SU-DHL-6 (cell line): Measurements from ENCODE around the gene ORC3.
"Not testable (repeated sequence)": the region's sequence is repeated elsewhere in the genome, so short reads cannot be mapped to it uniquely, and the experiment has no call there.

ENCODE experiments used
- H2AFZ ChIP-seq: fragments of 200-600 bp; sonication (generic); 2 replicates; pipeline ENCODE4 v1.6.1; 2014; ENCODE audit warnings: low read depth, mild to moderate bottlenecking, moderate library complexity, mixed read lengths, antibody characterized with exemption, low read length; ENCODE audit not compliant: severe bottlenecking
- H3F3A ChIP-seq: fragments of 200-600 bp; shearing (Covaris generic); 2 replicates; pipeline ENCODE4 v1.6.0; 2016; ENCODE audit warnings: antibody characterized with exemption, mild to moderate bottlenecking; ENCODE audit not compliant: insufficient read depth
- H3K27ac ChIP-seq: fragments of 200-600 bp; sonication (generic); 2 replicates; pipeline ENCODE4 v1.5.1; 2016; ENCODE audit warnings: low read depth, mild to moderate bottlenecking, low read length, moderate library complexity, mixed read lengths
- H3K27me3 ChIP-seq: fragments of 200-600 bp; sonication (generic), shearing (Covaris generic); 2 replicates; pipeline ENCODE4 v1.6.0; 2014; ENCODE audit warnings: mild to moderate bottlenecking, low read length
- H3K36me3 ChIP-seq: fragments of 200-600 bp; sonication (generic); 2 replicates; pipeline ENCODE4 v1.6.1; 2014; ENCODE audit warnings: mild to moderate bottlenecking, low read length, mixed read lengths
- H3K4me2 ChIP-seq: fragments of 300-600, 200-600 bp; shearing (Covaris generic), sonication (generic); 2 replicates; pipeline ENCODE4 v1.6.0; 2014; ENCODE audit warnings: low read length, low read depth, mild to moderate bottlenecking; ENCODE audit not compliant: poor library complexity, severe bottlenecking
- H3K4me3 ChIP-seq: fragments of 200-600 bp; sonication (generic); 2 replicates; pipeline ENCODE4 v1.5.1; 2014; ENCODE audit warnings: antibody characterized with exemption, low read length, mild to moderate bottlenecking, mixed read lengths; ENCODE audit not compliant: insufficient read depth, poor library complexity, severe bottlenecking
- H3K79me2 ChIP-seq: fragments of 200-600 bp; sonication (generic); 2 replicates; pipeline ENCODE4 v1.6.1; 2014; ENCODE audit warnings: mild to moderate bottlenecking, low read length, moderate library complexity; ENCODE audit not compliant: insufficient read depth
- H3K9ac ChIP-seq: fragments of 200-600 bp; sonication (generic); 2 replicates; pipeline ENCODE4 v1.7.0; 2014; ENCODE audit warnings: mild to moderate bottlenecking, low read length
- H3K9me2 ChIP-seq: fragments of 200-600 bp; sonication (generic); replicated peaks from 2 replicates; pipeline ENCODE4 v1.6.1; 2014; ENCODE audit warnings: low read length; ENCODE audit not compliant: insufficient read depth
- H3K9me3 ChIP-seq: fragments of 200-600 bp; sonication (generic); 2 replicates; pipeline ENCODE4 v1.6.1; 2014; ENCODE audit warnings: low read length, mixed read lengths; ENCODE audit not compliant: insufficient read depth
- H4K20me1 ChIP-seq: fragments of 200-600 bp; sonication (generic); 2 replicates; pipeline ENCODE4 v1.6.1; 2014; ENCODE audit warnings: low read depth, mild to moderate bottlenecking, antibody characterized with exemption, low read length, moderate library complexity, mixed read lengths
- EZH2phosphoT487 ChIP-seq: fragments of 200-600 bp; sonication (generic), shearing (Covaris generic); conservative IDR thresholded peaks from 2 replicates; pipeline ENCODE4 v1.6.1; 2018; ENCODE audit warnings: mild to moderate bottlenecking, antibody characterized with exemption, low read length, moderate library complexity, mixed read lengths
- TF ChIP-seq, protein P1 (sequence below): fragments of 200-600 bp; sonication (generic); IDR thresholded peaks from one replicate; pipeline ENCODE4 v1.5.1; 2017; ENCODE audit warnings: antibody characterized with exemption, mild to moderate bottlenecking, low read length, moderate library complexity; ENCODE audit not compliant: insufficient read depth, poor library complexity, severe bottlenecking

Gene ORC3

DNA sequence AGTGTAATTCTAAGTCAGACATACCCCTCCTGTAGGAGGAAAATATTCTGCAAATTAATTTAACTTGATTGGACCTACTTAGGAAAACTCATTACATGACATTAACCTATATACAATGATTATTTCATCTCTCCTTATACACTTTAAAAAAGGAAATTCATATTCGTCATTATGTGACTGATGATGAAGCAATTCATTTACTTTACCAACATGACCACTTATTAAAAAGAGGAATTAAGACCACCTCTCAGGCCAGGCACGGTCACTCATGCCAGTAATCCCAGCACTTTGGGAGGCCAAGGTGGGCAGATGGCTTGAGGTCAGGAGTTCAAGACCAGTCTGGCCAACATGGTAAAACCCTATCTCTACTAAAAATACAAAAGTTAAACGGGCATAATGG, 100.5 kb downstream of the ORC3 start:
- Histone ChIP-seq H3K9me3 (no peaks in the 10 kb centered on the region), H3F3A (peaks cover 10% of the 10 kb centered on the region; the same call in 1 of the 2 replicates), H3K27me3 (no peaks in the 10 kb centered on the region), H3K9ac (no peak overlapping the region), H3K4me2 (no peak overlapping the region), H3K27ac (no peak overlapping the region), H2AFZ (no peak overlapping the region), H3K4me3 (no peak overlapping the region), H3K36me3 (peaks cover 22% of the 10 kb centered on the region), H3K79me2 (peaks cover 100% of the 10 kb centered on the region), H3K9me2 (no peaks in the 10 kb centered on the region), H4K20me1 (peaks cover 29% of the 10 kb centered on the region)
- no peak for TF ChIP-seq EZH2phosphoT487
- TF ChIP-seq, protein P1, sequence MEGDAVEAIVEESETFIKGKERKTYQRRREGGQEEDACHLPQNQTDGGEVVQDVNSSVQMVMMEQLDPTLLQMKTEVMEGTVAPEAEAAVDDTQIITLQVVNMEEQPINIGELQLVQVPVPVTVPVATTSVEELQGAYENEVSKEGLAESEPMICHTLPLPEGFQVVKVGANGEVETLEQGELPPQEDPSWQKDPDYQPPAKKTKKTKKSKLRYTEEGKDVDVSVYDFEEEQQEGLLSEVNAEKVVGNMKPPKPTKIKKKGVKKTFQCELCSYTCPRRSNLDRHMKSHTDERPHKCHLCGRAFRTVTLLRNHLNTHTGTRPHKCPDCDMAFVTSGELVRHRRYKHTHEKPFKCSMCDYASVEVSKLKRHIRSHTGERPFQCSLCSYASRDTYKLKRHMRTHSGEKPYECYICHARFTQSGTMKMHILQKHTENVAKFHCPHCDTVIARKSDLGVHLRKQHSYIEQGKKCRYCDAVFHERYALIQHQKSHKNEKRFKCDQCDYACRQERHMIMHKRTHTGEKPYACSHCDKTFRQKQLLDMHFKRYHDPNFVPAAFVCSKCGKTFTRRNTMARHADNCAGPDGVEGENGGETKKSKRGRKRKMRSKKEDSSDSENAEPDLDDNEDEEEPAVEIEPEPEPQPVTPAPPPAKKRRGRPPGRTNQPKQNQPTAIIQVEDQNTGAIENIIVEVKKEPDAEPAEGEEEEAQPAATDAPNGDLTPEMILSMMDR, result no peak

DNA sequence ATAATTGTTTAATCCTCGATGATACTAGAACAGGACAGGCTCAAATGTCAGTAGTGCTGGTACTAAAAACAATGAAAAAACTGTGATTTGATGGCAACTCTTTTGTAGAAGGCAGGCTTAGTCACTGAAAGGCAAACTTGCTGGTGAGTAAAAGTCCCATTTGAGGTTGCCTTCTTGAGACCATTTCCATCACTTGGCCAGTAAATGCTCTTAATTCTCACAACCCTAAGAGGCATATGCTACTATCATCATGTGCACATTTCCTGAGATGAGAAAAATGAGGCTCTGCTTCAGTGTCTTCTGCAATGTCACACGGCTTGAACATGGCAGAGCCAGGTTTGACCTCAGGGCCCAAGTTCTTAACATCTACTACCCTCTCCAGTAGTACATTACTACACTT, 102.2 kb downstream of the ORC3 start:
- H4K20me1 ChIP-seq, result peaks cover 29% of the 10 kb centered on the region
- peak overlapping the region; percentile 3 for H3K4me2 ChIP-seq
- TF ChIP-seq, protein P1, result no peak
- no peak for TF ChIP-seq EZH2phosphoT487

DNA sequence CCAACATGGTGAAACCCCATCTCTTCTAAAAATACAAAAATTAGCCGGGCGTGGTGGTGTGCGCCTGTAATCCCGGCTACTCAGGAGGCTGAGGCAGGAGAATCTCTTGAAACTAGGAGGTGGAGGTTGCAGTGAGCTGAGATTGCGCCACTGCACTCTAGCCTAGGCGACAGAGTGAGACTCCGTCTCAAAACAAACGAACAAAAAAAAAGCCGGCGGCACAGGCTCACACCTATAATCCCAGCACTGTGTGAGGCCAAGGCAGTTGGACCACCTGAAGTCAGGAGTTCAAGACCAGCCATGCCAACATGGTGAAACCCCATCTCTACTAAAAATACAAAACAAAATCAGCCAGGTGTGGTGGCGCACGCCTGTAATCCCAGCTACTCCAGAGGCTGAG, 106.9 kb downstream of the ORC3 start:
- H3K4me2 ChIP-seq, result peak overlapping the region; percentile 97
- H3K27ac ChIP-seq, H2AFZ ChIP-seq, H3K9me3 ChIP-seq, H3K9ac ChIP-seq, H3K27me3 ChIP-seq, H3K9me2 ChIP-seq: not testable (repeated sequence)
- peak overlapping the region; percentile 89 for H3K4me3 ChIP-seq
- peaks cover 40% of the 10 kb centered on the region for H3K36me3 ChIP-seq
- H3F3A ChIP-seq, result peaks cover 15% of the 10 kb centered on the region
- peaks cover 100% of the 10 kb centered on the region for H3K79me2 ChIP-seq
- H4K20me1 ChIP-seq, result peaks cover 58% of the 10 kb centered on the region

More for the DNA sequence above, 102.2 kb downstream of the ORC3 start:
- H3K36me3 ChIP-seq, result peaks cover 22% of the 10 kb centered on the region
- no peaks in the 10 kb centered on the region for H3K9me3 ChIP-seq
- H3K9me2 ChIP-seq, result no peaks in the 10 kb centered on the region
- no peak overlapping the region for H3K9ac ChIP-seq
- H2AFZ ChIP-seq, result no peak overlapping the region
- H3K27me3 ChIP-seq, result no peaks in the 10 kb centered on the region
- H3F3A ChIP-seq, result peaks cover 10% of the 10 kb centered on the region; the same call in 1 of the 2 replicates
- no peak overlapping the region for H3K27ac ChIP-seq
- H3K79me2 ChIP-seq, result peaks cover 100% of the 10 kb centered on the region
- no peak overlapping the region for H3K4me3 ChIP-seq

DNA sequence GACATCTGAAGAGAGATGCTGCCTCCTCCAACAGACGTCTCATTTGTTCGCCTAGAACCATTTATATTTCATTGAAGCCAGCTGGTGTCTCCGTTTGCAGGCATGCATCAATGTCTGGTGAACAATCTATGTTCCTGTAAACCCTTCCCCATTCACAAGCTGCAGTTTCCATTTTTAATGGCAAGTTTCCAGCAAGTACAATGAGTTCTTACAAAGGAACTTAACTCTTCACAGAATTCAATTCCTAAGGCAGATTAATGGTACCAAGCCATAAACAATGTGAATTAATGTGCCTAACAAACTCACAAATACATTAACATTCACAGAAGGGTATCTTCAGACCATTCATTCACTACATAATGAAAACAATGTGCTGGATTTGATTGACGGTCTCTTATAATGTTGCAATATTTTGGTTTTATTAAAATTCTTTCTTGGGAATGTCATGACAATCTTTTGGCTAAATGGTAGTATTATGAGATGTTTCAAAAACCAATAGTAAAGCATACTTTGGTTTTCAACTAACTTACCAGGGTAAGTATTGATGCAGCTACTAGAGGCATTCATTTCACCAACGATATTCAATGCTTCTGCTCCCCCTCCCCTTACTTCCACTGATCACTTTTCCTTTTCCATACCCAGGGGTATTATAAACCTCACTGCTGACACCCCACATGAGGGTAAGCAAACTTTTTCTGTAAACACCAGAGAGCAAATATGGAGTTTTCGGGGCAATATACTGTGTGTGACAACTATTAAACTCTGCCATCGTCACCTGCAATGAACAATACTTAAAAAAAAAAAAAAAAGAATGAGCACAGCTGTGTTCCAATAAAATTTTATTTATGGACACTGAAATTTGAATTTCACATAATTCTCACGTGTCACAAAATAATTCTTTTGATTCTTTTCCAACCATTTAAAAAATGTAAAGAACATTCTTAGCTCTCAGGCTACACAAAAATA, 107.9 kb downstream of the ORC3 start:
- no peaks in the 10 kb centered on the region for H3K27me3 ChIP-seq
- no peak overlapping the region for H2AFZ ChIP-seq
- peaks cover 53% of the 10 kb centered on the region for H4K20me1 ChIP-seq
- peak overlapping the region; percentile 89 for H3K4me3 ChIP-seq
- H3K36me3 ChIP-seq, result peaks cover 36% of the 10 kb centered on the region
- H3K27ac ChIP-seq, result peak overlapping the region; percentile 43; the same call in 1 of the 2 replicates
- peaks cover 92% of the 10 kb centered on the region for H3K79me2 ChIP-seq
- peak overlapping the region; percentile 97 for H3K4me2 ChIP-seq
- no peak for TF ChIP-seq EZH2phosphoT487
- TF ChIP-seq, protein P1, result no peak
- peaks cover 17% of the 10 kb centered on the region for H3F3A ChIP-seq
- H3K9ac ChIP-seq, result peak overlapping the region; percentile 92
- no peaks in the 10 kb centered on the region for H3K9me3 ChIP-seq
- no peaks in the 10 kb centered on the region for H3K9me2 ChIP-seq
